COLO829 (cell line): ENCODE data around the gene IFITM1.

Source experiments
- DNase-seq: peaks from one replicate; pipeline ENCODE4 v3.0.0; 2012; ENCODE audit warnings: low spot score

IFITM1 gene

DNA sequence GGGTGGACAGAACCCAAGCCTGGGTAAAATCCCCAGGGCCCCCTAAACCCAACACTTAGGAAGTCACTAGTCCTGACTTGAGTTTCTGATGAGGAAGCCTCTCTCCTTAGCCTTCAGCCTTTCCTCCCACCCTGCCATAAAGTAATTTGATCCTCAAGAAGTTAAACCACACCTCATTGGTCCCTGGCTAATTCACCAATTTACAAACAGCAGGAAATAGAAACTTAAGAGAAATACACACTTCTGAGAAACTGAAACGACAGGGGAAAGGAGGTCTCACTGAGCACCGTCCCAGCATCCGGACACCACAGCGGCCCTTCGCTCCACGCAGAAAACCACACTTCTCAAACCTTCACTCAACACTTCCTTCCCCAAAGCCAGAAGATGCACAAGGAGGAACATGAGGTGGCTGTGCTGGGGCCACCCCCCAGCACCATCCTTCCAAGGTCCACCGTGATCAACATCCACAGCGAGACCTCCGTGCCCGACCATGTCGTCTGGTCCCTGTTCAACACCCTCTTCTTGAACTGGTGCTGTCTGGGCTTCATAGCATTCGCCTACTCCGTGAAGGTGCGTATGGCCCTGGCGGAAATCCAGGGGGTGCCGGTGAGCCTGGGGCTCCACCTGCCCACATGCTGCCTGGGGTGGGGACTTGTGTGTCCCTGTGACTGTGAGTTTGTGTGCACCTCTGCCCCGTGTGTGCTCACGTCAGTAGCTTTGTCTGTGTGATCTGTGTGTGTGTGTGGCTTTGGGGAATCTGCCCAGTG is at the start of gene IFITM1:
TSS of gene IFITM1 (plus strand) at position 254 of the 767 bp plus-strand sequence. CDS start at position 385, 131 bp downstream.
- DNase-seq: no peak

DNA sequence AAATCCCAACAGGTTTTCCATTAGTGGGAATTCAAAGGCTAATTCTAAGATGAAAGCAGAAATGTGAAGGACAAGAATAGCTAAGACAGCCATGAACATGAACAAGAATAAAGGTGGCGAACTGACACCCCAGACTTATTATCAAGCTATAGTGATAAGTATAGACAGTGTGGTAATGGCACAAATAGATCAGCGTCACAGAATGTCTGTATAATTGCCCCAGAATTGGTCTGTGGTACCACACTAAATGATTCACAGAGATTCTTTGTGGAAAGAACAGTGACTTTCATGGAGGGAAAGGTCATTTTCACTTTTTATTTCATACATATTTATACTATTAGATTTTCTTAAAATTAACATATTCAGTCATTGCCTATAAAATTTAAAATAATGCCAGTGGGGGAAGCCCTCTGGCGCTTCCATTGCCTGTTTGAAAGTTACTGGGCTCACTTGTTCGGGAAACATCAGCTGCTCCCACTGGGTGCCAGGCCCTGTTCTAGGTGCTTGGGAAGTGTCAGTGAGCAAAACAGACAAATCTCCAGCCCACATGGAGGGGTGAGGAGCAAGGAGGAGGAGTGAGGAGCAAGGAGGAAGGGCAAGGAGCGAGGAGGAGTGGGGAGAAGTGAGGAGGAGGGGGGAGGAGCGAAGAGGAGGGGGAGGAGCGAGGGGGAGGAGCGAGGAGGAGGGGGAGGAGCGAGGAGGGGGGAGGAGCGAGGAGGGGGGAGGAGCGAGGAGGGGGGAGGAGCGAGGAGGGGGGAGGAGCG is 47.0 kb upstream of the IFITM1 start:
- no peak for DNase-seq

DNA sequence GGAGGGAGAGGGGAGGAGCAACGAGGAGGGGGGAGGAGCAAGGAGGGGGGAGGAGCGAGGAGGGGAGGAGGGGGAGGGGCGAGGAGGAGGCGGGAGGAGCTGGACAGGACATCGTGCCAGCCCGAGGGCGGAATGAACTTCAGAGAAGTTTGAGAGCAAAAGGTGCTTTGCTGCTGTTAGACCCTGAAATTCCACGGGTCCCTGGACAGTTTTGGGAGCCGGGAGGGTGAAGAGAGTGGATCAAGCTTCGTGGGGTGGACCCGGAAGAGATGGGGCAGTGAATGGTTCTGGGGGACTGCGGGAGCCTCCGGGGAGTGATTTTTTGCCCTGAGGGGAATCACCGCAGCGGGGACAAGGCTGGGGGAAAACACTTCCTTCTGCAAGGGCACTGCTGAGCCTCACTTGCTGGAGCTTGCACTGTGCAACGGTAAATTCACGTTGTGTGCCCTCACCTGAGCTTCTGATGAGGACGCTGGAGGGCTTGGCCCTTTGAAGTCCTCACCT is 46.3 kb upstream of the IFITM1 start:
- DNase-seq: no peak

DNA sequence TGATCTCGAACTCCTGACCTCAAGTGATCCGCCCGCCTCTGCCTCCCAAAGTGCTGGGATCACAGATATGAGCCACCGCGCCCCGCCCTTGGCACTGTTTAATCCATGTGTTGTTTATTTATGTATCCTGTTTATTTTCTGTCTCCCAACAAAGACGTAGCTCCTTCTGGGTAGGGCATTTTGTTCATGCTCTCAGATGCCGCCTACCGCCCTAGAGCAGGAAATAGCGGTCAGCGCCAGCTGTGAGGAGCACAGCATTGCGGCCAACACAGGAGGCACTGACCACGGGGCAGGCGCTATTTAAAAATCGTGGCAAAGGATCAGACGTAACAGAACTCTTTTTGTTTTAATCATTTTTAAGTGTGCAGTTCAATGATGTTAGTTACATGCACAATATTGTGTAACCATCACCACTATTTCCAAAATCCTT is 45.1 kb upstream of the IFITM1 start:
- DNase-seq: peak; percentile 69

DNA sequence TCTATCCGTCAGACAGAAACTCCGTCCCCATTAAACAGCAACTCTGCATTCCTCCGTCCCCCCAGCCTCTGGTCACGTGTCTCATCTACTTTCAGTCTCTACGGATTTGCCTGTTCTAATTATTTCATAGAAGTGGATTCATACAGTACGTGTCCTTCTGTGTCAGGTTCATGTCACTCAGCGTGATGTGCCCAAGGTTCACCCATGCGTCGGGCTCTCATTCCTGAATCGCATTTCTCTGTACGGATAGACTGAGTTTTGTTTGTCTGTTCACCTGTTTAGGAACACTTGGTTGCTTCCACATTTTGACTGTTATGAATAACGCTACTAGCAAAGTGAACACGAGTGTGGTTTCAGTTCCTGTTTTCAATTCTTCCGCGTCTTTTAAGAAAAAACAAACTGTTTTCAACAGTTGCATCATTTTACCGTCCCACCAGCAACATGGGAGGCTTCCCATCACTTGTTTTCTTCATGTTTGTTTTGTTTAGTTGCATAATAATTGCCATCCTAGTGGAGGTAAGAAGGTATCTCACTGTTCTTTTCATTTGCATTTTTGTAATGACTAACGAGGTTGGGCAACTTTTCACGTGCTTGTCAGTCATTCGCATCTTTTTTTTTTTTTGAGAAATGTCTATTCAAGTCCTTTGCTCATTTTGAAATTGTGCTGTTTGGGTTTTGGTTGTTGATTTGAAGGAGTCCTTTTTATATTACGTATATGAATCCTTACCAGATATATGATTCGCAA is 44.5 kb upstream of the IFITM1 start:
- DNase-seq: no peak

DNA sequence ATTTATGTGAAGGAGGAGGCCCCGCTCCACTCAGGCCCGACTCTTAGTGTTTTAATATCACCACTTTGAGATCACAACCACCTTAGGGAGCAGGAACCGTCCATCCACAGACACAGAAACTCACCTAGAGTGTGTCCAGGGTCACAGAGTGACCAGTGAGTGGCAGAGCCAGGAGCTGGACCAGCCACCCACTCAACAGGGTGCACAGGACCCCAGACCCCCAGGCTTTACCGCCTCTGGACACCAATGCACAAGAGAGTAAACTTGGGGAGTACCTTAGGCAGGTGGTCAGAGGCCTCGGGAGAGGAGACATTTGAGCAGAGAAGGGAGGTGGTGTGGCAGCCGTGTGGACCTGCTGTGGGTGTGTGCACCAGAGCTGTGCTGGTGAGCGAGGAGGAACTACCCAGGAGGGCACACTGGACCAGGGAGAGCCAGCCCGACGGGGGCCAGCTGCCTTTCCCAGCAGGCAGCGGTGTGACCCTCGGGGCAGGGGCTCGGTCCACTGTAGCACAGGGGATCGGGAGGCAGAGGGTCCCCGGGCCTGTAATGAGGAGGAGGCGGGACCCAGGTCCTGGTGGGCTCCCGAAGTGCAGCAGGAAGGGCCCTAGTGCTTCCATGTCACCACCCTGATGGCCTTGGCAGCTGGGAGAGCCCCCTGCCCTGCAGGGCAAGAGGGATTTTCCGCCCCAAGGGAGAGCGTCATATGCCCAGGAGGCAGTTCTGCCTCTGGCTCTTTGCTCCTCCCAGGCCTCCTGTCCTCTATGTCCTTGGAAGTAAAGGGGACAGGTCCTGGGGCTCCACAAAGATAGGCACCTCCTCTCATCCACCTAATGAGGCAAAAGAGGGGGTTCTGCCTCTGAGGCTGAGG is 43.2 kb upstream of the IFITM1 start:
- DNase-seq: no peak

DNA sequence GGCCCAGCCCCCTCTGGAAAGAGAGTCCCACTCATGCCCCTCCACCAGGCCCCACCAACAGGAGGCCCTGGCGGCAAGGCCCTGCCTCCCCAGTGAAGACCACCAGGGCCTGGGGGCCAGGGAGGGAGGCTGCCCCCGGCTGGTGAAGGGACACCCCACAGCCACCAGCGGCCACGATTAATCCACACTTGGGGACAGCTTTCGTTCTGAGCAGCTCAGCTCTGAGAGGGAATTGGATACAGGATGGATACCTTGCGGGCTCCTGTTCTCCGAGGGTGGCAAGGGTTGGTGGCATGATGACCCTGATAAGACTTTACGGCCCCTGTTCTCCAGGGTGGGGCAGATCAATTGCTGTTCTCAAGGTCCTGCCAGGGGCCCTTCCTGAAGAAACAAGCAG is 42.5 kb upstream of the IFITM1 start:
- no peak for DNase-seq

DNA sequence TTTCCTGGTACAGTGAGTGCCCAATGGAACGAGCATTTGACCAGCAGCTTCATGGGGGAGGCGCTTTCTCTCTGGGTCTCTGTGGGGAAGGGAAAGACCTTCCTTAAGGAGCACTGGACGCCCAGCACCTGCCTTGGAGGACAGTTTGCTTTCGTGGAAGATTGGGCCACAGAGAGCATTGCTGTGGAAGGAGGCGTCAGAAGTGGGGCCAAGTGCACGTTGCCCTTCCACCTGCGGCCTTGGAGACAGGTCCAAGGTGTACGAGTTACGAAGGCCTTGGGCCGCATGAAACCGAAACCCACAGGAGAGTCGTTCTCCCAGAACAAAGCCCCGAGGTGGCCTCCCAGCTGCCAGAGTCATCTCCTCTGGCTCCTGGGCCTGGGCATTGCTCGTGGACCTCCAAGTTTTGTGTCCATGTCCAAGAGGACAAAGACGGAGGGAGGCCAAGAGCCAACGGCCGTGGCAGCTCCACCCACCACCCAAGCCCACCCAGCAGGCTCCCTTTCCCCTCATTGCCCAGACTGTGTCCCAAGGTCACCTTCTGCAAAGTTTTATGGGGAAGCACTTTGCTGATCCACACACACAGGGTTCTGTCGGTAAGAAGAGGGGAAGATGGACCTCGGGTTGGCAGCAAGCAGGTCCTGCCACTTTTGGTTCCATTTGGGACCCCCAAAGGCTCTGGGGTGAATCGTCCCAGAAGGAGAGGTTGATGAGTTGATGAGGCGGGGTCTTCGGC is 41.5 kb upstream of the IFITM1 start:
- DNase-seq: no peak

DNA sequence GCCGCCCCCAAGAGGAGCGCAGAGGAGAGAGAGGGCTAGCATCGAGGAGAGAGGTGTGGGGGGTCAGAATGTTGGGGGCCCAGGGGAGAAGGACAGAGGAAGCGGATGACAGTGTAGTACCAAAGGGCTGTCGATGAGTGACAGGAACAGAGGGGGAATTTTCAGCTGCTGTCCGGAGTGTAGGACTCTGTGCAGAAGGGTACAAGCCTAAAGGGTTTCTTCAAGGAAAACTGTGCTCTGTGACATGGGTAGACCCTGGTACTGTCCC is 41.0 kb upstream of the IFITM1 start:
- no peak for DNase-seq

DNA sequence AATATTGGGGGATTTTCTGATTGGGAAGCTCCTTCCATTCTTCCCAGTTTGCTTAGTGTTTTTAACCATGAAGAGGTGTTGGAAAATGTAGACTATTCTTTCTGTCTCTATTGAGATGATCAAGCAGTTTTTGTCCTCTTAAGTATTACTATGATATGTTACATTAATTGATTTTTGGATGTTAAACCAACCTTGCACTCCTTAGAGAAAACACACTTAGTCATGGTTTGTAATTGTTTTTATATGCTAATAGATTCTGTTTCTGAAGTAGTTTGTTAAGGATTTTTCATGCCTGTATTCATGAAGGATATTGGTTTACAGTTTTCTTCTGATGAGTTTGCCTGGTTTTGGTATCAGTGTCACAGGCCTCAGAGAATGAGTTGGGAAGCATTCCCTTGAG is 37.6 kb upstream of the IFITM1 start:
- DNase-seq: no peak

DNA sequence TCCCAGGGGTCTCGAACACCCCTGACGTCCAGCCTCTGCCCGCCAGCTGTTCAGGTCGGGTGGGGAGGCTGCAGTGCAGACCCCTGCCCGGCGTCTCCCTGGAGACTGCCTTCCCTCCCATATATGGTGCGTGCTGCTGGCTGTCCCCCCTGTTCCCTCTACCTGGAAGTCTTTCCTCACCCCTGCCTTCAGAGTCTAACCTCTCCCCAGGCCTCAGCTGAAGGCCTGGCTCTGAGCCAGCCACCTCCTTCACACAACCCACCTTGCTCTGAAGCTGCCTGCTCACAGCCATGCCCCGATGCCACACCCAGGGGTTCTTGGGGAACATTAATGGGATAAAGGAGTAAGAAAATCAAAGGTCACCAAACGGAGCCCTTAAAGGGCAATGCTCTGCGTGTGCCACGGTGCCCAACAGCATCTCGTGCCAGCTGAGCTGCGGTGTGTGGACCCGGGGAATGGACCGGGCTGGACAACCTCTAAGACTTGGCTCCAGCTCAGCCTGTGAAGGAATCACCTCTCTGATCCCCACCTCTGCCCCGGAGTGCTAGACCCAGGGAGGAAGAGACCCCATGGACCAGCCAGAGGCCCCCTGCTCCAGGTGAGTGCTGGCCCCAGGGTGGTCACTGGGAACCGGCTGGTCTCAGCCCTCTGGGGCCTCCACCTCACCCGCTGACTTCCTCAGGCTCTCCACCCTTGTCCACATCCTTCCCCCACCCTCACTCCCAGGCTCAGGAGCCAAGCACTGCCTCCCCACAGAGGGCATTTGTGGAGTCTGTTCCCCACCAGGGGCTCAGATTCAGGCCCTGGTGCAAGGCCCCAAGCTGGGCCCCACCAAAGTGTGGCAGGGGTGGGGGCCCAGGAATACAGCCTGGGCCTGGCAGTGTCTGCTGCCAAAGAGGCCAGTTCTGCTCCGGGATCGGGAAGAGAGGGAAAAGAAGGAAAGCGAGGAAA is 35.6 kb upstream of the IFITM1 start, which contains the start of gene NLRP6:
TSS of gene NLRP6 (plus strand) at position 407 of the 951 bp plus-strand sequence. CDS start at position 570, 163 bp downstream.
- DNase-seq: no peak

DNA sequence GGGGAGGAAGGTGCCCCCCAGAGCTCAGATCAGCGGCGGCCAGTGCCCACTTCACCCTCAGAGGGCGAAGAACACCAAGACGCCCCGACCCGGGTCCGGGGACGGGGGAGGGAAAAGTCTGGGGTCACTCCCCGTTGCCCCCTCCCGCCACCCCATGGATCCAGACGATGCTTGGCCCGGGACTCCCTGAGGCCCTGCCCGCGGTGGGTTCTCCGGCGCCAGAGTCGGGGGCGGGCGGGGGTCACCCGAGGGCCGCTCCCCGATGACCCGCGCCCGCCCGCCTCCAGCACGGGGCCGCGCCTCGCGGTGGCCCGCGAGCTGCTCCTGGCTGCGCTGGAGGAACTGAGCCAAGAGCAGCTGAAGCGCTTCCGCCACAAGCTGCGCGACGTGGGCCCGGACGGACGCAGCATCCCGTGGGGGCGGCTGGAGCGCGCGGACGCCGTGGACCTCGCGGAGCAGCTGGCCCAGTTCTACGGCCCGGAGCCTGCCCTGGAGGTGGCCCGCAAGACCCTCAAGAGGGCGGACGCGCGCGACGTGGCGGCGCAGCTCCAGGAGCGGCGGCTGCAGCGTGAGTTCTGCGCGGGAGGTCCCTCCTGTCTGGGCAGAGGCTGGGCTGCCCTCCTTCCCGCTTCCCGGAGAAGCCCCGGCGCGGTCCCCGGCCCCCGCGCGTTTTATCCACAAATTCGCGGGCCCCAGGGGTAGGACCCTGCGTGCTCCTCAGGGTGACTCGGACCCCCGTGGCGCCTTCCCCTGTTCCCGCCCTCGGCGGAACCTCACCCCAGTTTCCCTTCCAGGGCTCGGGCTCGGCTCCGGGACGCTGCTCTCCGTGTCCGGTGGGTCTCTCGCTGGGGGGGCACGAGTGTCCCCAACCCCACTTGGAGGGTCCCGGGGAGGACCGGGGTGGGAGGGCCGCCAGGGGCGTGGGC is 34.5 kb upstream of the IFITM1 start:
- DNase-seq: no peak

DNA sequence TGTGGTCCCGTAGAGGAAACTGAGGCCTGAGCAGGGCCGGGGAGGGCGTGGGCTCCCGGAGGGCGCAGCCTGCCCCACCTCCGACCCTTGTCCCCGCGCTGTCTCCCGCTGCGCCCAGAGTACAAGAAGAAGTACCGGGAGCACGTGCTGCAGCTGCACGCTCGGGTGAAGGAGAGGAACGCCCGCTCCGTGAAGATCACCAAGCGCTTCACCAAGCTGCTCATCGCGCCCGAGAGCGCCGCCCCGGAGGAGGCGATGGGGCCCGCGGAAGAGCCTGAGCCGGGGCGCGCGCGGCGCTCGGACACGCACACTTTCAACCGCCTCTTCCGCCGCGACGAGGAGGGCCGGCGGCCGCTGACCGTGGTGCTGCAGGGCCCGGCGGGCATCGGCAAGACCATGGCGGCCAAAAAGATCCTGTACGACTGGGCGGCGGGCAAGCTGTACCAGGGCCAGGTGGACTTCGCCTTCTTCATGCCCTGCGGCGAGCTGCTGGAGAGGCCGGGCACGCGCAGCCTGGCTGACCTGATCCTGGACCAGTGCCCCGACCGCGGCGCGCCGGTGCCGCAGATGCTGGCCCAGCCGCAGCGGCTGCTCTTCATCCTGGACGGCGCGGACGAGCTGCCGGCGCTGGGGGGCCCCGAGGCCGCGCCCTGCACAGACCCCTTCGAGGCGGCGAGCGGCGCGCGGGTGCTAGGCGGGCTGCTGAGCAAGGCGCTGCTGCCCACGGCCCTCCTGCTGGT is 33.7 kb upstream of the IFITM1 start:
- DNase-seq: no peak

DNA sequence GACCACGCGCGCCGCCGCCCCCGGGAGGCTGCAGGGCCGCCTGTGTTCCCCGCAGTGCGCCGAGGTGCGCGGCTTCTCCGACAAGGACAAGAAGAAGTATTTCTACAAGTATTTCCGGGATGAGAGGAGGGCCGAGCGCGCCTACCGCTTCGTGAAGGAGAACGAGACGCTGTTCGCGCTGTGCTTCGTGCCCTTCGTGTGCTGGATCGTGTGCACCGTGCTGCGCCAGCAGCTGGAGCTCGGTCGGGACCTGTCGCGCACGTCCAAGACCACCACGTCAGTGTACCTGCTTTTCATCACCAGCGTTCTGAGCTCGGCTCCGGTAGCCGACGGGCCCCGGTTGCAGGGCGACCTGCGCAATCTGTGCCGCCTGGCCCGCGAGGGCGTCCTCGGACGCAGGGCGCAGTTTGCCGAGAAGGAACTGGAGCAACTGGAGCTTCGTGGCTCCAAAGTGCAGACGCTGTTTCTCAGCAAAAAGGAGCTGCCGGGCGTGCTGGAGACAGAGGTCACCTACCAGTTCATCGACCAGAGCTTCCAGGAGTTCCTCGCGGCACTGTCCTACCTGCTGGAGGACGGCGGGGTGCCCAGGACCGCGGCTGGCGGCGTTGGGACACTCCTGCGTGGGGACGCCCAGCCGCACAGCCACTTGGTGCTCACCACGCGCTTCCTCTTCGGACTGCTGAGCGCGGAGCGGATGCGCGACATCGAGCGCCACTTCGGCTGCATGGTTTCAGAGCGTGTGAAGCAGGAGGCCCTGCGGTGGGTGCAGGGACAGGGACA is 32.9 kb upstream of the IFITM1 start:
- no peak for DNase-seq

DNA sequence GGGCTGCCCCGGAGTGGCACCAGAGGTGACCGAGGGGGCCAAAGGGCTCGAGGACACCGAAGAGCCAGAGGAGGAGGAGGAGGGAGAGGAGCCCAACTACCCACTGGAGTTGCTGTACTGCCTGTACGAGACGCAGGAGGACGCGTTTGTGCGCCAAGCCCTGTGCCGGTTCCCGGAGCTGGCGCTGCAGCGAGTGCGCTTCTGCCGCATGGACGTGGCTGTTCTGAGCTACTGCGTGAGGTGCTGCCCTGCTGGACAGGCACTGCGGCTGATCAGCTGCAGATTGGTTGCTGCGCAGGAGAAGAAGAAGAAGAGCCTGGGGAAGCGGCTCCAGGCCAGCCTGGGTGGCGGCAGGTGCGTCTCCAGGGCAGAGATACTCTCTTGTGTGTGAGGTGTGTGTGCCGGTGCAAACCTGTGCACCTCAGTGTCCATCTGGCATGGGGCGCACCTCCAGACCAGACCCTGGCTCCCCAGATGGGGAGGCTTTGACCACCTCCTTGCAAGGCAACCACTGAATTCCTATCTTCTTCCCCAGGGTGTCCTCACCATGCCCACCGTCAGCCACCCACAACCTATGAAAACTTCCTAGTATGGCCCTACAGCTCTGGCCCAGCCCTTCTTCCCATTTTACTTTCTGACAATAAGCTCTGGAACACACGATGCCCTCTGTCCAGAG is 32.2 kb upstream of the IFITM1 start:
- no peak for DNase-seq

DNA sequence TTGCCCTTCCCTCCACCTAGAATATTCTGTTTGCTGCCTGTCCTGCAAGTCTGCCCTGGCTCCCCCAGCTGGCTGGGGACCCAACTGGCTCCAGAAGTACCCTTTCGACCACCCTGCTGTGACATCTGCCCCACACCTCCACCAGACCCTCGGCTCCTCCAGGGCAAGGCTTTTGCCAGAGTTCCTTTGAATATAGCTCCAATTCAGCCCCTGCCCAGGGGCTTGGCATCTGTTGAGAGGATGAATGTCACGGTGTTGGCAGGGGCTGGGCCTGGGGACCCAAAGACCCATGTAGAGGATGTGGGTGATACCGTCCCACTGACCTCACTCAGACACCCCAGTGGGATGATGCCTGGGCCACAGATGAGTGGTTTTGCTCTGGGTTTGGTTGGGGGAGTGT is 31.7 kb upstream of the IFITM1 start:
- DNase-seq: no peak
